GM18499 (cell line): Measurements from ENCODE around the gene ZFPM1.
"Not testable (repeated sequence)": the region's sequence is repeated elsewhere in the genome, so short reads cannot be mapped to it uniquely, and the experiment has no call there.

Experiments used
- ATAC-seq: cut with Tn5 transposase; IDR thresholded peaks from one replicate; pipeline ENCODE4 v1.9.1; 2021; ENCODE audit warnings: moderate number of reproducible peaks; ENCODE audit not compliant: insufficient read depth, unreplicated experiment

ZFPM1 gene

DNA sequence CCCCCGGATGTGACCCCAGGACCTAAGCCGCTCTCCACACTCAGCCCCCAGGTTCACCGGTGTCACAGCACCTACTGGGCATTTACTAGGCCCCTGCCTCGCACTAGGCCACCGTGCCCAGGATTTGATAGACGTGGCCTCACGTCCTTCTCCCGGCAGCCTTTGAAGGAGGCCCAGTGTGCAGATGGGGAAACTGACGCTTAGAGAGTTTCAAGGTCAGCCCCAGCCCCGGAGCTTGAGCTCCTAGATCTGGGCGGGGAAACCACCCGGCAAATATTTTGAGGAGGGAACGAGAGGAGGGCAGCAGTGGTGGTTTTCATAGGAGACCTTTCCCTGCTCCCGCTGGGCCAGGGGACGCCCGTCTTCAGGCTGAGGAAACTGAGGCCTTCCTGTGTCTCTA lies 10.3 kb downstream of the ZFPM1 start:
- ATAC-seq: no peak

DNA sequence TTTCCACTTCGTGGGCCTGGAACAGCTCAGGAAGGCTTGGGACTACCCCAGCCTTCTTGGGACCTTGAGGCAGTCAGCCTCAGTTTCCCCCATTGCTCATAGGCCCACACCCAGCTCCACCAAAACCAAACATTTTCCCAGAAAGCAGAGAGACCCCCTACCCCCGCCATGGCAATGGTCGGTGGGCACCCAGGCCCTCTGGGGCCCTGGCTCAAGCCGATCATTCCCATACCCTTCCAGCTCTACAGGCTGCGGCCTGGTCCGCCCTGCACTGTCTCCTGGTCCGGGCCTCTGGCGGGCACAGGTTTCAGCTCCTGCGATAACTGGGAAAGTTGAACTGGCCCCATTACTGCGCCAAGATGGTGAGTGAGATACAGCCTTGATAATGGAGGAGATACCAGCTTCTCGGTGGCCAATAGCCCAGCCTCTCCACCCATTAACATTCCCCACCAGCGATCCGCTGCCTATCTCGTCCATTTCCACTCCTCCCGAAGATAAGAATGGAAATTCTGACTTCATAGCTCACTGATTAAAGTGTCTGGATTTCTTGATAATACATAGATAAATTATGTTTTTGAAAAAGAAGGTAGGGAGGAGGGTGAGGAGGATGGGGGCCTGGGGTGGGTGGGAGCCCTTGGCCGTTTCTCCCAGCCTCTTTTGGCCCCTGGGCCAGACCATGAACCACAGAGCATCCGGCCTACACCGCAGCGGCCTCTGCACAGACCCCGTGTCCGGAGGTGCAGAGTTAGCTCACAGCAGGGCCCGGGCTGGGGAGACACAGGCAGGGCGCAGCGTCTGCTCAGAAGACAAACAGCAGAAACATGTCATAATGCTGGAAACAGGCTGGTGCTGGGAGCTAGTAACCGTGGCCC lies 11.6 kb downstream of the ZFPM1 start:
- no peak for ATAC-seq

DNA sequence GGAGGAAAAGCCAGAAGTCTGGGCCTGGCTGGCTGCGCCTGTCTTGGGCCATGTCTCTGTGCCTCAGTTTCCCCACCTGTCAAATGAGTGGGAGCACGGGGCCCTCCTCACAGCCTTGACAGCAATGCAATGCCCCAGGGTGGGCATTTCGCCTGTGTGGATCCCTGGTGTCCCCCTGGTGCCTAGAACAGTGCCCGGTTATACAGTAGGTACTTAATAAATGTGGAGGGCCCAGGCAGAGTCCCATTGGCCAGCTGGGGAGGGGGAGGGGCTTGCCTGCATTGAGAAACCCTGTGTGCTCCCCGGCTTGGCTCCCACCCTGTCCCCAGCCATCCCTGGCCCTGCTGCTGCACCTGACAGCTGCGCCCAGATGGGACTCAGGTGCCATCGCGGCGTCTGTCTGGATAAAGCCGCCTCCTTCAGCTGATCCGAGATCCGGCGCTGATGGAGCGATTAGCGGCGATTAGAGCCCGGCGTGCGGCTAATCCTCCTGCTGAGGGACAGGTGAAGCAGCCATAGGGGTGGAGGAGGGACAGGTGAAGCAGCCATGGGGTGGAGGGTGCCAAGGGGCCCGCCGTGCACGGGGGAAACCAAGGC lies 12.4 kb downstream of the ZFPM1 start:
- no peak for ATAC-seq

DNA sequence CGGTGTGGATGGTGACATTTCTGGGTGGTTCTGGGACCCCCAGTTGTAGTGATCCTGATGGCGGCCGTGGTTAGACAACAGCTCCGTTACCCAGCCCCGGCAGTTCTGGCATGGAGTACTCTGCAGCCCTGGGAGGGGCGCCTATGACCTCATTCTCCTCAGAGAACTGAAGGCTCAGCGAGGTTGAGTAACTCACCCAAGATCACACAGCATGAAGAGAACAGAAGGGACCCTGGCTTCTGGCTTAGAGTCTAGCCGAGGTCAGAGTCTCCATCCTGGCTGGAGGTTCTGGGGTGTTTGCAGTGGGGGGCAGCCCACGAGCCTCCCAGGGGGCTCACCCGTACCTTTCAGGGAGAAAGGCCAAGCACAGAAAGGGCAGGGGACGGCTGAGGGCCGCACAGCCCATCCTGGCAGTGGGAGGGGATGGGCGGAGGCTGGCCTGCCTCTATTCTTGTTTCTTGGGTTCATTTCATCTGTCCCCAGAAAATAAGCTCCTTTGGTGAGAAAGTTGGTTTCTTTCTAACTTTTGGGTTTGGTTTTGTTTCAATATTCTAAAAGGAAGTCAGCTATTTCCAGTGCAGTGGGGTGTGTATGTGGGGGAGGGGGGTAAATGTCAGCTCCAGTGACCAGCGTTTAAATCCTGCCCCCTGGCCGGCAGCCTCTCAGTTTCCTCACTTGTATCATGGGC lies 13.2 kb downstream of the ZFPM1 start:
- no peak for ATAC-seq

DNA sequence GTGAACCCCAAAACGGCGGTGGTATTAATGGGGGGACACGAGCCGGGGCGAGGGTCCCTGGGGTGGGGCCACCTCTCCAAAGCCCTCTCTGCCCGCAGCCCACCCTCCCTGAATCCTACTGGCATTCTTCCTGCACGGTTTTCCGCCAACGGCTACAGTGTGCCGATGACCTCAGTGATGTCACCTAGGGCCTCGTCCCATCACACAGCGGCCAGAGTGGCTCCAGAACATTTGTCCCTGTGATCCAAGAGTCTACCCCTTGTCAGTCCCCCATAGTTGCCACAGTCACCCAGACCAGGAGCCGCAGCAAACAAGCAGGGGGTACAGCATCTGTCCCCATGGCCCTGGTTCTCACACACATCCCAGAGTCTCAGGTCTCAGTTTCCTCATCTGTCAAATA lies 13.9 kb downstream of the ZFPM1 start:
- ATAC-seq: no peak

DNA sequence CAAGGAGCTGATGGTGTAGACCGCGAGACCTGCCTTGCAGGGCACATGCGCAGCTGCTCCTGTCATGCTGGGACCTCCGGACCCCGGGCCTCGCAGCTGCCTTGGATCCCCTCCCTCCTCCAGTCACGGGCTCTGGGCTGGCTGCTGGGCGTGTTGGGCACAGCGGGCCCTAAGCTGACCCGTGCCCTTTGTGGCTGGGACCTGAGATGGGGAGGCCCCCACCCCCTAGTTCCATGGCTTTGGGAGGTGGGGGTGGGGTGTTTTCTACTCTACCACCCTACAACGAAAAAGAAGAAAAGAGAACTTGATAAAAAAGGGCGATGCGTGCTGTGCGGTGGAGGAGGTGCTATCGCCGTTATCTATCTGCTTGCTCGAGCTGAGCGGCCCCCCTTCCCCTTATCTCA lies 14.5 kb downstream of the ZFPM1 start:
- ATAC-seq: no peak

DNA sequence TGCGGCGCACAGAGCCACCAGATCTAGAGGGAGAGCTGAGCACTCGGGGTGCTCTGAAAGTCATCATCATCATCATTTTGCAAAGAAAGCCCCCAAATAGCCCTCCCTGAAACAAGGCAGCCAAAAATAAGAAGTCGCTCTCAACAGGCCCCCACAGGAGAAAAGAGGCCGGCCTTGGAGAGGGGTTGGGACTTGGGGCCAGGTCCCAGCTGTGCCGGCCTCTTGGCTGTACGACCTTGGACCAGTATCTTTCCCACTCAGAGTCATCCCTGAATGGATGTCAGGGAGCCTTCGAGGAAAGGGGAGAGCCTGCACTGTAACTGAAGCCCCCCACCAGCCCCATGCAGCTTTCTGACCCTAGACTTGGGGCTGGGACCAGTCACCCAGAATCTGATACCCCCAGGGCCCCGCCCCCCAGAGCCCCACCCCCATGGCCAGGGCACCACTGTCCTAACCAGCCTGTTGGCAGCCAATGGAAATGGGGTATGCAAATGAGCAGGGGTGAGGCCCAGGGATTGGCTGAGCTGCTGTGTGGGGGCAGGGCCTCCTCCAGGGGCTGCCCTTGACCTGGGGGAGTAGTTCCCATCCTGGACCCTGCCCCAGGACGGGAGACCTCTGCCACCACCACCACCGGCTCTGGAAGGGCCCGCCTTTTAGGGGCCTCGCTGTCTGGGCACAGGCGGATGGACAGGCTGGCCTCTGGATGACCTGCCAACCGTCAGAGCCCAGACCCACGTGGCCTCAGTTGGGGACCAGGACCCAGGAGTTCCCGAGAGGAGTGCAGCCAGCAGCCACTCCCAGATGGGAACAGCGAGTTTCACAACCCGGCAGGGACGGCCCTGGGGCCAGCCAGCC lies 15.4 kb downstream of the ZFPM1 start:
- ATAC-seq: no peak

DNA sequence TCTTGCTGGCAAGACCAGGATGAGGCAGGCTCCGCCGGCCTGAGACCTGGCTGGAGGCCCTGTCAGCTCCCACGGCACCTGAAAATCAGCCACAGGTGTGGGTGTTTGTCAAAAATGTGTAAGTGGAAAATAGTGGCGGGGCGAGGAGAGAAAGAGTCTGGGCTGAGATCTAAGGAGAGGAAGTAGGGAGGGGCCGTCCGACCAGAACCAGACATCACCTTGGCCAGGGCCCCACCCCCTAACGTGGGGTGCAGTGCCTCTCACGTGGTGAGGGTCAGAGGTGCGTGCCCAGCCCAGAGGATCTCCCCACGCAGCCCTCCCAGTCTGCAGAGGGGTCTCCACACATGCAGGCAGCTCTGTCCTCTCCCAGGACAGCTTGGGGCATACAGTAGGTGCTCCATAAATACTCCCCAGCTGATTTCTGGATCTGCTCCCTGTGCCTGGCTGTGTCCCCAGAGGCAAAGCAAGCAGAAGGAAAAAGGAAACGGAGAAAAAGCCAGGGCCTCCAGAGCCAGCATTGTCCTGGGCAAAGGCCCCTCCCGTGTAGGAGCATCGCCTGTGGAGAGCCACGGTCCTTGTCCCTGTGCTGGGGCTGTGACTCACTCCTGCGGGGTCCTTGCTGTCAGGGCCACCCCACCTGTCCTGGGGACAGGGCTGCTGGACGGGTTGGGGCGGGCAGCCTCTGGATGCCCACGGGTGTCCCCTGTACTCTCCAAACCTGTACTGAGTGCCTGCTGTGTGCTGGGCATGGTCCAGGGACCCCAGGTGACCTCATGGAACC lies 16.7 kb downstream of the ZFPM1 start:
- ATAC-seq: no peak

DNA sequence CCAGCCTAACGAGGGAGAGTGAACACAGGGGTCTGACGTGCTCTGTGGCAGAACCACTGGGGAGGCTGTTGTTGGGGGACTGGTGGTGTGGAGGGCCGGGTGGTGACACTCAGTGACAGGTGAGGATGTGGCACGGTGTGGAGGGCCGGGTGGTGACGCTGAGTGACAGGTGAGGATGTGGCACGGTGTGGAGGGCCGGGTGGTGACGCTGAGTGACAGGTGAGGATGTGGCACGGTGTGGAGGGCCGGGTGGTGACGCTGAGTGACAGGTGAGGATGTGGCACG lies 17.3 kb downstream of the ZFPM1 start:
- ATAC-seq: not testable (repeated sequence)

DNA sequence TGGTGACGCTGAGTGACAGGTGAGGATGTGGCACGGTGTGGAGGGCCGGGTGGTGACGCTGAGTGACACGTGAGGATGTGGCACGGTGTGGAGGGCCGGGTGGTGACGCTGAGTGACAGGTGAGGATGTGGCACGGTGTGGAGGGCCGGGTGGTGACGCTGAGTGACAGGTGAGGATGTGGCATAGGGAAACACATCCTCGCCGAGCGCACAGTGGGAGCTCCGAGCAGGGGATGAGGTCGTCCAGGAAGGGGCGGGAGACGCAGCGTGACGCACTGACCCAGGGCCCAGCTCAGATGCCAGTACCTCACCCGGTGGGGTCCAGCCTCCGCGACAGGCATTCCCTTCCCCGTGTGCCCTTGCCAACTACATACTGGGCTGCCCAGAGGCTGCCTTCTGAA lies 17.6 kb downstream of the ZFPM1 start:
- not testable (repeated sequence) for ATAC-seq

DNA sequence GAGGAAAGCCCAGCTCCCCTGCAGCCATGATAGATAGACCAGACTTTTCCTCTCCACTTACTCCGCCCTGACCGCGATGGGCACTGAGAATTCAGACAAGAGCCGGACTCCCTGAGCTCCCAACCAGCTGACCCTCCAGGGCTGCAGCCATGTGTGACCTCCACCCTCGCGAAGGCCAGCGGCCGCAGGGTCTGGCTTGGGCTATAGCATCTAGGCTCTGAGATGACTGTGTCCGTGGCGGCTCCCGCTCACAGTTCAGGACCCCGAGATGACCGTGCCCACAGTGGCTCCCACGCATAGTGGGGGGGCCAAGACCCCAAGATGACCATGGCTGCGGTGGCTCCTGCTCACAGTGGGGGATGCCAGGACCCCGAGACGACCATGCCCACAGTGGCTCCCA lies 18.0 kb downstream of the ZFPM1 start:
- ATAC-seq: no peak

DNA sequence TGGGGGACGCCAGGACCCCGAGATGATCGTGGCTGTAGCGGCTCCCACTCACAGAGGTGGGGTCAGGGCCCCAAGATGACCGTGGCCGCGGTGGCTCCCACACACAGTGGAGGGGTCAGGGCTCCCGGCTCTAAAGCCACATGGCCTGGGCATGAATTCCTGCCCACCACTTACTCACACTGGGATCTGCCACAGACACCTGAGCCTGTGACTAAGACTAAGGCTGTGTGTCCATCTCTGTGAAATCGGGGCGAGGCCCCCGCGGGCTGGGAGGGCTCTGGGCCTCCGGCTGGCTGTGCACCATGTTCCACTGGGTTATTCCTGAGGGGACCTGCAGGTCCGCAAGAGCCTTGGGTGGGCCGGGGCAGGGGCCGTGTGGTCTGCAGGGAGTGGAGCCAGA lies 18.5 kb downstream of the ZFPM1 start:
- ATAC-seq: no peak

DNA sequence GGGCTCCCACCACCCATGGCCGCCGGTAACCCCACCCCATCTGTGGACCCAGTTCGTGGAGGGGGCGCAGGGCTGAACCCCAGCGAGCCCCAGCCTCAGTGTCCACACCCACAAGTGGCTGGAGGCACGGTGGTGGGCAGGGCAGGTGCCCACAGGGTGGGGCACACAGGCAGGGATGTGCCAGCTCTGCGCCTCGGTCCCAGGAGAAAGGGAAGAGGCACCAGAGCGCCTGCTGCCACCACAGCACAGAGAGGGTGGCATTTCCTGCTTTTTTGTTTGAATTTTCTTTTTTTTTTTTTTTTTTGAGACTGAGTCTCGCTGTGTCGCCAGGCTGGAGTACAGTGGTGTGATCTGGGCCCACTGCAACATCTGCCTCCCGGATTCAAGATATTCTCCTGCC lies 19.0 kb downstream of the ZFPM1 start:
- ATAC-seq: no peak

DNA sequence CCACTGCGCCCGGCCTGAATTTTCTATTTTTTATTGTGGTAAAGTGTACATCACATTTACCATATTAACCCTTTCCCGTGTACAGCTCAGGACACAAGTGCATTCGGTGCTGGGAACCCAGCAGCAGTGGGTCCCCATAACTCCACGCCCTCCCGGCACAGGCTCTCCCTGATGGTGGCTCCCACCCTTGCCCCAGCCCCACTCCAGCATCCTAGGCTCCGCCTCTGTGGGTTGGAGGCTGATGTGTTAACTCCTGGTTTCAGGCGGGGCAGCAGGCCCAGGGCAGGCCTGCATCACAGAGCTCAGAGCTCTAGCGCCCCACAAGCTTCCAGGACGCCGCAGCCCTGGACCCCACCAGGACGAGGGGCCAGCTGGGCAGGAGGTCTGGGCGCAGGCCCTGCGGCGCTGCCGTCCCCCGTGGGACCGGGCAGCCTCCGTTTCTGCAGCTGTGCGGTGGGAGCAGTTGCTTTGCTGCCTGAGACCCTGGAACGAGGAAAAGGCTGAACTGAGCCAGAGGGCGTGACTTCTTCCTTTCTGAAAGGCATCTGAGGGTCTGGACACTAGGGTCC lies 19.6 kb downstream of the ZFPM1 start:
- no peak for ATAC-seq

DNA sequence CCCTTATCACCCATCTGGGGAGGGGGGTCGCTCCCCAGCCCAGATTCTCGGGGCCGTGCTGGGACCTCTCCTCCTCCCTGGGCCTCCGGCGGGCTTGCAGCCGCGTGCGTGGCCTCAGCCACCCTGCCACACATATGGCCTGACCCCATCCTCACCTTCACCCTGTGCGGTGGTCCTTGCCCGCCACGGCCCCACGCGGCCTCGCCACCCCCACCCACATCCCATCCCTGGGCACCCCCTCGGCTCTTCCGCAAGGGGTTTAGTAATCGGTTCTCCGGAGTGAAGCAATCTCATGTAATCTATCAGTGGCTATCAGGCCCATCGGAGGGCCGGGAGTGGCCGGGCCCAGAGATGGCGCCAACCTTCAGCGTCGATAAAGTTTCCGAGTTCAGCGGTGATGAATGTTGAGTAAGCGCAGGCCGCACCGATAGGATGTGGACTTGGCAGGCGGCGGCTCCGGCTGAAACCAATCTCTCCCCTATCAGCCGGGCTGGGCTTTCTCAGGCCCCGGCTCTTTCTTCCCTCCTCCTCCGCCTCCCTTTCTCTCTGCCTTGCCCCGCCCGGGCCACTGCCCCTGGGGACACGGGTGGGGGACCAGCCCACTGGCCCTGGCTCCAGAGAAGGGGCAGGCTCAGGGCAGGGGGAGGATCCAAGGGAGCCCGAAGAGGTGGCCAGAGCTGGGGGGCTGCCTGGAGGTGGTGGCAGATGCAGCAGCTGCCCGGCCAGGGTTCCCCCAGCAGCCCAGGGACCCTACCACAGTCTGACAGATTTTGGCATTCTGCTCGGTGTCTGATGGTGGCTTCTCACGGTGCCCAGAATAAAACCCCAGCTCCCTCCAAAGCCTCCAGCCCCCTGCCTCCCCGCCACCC lies 20.8 kb downstream of the ZFPM1 start:
- ATAC-seq: no peak

DNA sequence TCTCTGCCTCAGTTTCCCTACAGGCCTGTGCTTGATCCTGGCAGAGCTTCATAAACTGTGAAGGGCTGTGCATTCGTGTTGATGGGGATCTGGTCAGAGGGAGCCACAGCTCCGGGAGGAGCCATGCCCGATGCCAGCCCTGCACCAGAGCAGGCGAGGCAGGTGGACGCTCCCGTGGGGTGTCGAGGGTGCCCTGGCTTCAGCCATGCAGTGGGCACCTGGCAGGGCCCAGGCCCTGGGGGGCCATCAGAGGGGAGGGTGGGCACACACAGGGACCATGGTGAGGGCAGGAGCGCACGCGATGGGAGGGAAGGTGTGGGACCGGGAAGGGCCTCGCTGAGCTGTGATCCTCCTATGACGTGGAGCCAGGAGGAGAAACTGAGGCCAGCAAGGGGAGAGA lies 22.0 kb downstream of the ZFPM1 start:
- ATAC-seq: no peak

DNA sequence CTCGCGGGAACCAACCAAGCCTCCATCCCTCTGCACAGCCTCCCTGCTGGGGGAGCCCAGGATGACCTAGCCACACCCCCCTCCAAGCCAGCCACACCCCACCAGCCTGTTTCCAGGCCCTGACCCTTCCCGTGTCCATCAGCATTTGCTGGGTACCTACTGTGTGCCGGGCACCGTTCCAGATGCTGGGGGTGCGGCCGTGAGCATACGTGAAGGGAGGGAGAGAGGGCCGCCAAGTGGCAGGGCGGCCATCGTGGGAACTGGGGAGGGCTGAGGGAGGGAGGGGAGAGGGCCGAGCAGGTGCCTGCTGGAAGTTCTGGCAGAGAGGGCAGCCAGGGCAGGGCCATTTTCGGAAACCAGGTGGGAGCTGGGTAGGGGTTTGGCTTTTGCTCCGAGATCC lies 23.1 kb downstream of the ZFPM1 start:
- no peak for ATAC-seq

DNA sequence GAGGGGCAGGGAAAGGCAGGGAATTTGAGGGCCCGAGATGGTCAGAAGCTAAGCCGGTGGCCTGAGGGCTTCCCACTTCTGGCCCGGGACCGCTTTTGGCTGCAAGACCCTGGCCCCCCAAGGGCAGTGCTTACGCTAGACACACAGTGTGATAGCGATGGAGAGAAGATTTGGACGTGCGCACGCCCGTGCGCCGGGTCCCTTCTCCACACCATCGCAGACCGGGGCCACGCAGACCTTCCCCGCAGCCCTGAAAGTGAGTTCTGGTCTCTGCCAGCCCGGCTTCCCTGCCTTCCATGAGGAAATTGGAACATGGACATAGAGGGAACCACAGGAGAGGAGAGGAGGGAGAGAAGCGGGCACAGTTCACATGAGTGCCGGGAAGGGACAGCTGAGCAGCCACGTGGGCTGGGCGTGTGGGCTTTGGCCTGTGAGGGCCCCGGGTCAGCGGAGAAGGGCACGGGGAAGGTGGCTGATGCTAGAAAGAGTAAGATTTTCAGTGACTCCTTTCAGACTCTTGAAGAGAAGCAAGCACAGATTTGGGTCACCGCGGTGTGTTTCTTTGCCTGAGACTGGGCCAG lies 23.8 kb downstream of the ZFPM1 start:
- no peak for ATAC-seq
